Femur (tissue), 1 donor: ENCODE results near the gene ANKRD18A.
"Not testable (repeated sequence)": the region's sequence is repeated elsewhere in the genome, so short reads cannot be mapped to it uniquely, and the experiment has no call there.

Experiments used
- DNase-seq: peaks from one replicate; pipeline ENCODE4 v3.0.0-alpha.2; 2017

The ANKRD18A gene

GRCh38 chr9:38622951-38623350 lies 2.6 kb upstream of the ANKRD18A start:
- DNase-seq, result no peak

- peak; percentile 22 for DNase-seq
Measured at GRCh38 chr9:38622288-38622674, 1.9 kb upstream of the ANKRD18A start.

GRCh38 chr9:38621434-38622287 lies 1.3 kb upstream of the ANKRD18A start:
- DNase-seq, result peak; percentile 21

DNA sequence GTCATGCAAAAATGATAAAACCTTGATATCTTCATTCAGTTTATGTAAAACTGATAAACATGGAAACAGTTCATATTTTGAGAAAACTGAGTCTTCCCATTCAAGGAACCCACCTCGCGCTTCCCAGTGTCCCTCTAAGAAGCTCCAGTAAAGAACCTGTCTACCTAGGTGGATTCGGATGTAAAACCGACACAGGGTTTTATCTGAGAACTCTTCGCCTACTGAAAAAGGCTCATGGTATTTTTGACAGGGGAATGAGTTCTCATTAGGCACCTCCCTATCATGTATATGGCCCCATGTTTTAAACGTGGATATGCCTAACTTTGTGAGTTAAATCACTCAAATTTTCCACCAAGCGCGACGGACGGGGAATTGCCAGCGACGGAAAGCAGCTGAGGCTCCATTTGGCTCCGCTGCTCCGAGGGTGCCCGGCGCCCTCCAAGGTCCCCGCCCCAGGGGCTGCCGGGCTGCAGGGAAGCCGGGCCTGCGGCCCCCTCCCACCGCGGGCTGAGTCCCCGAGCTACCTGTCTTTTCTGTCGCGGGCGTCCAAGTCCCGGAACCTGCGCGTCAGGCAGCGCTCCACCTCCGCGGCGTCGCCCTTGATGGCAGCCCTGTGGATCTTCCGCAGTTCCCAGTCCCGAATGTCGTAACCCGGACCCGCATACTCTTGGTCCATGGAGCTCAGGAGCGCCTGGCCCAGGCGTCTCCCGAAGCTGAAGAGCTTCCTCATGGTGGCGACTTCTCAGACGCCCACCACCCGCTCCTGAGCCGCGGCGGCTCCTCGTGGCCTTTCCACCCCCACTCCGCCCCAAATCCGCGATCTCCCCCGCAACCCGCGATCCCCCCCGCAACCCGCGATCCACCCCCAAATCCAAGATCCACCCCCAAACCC lies 594 bp downstream of the ANKRD18A start:
- no peak for DNase-seq

DNA sequence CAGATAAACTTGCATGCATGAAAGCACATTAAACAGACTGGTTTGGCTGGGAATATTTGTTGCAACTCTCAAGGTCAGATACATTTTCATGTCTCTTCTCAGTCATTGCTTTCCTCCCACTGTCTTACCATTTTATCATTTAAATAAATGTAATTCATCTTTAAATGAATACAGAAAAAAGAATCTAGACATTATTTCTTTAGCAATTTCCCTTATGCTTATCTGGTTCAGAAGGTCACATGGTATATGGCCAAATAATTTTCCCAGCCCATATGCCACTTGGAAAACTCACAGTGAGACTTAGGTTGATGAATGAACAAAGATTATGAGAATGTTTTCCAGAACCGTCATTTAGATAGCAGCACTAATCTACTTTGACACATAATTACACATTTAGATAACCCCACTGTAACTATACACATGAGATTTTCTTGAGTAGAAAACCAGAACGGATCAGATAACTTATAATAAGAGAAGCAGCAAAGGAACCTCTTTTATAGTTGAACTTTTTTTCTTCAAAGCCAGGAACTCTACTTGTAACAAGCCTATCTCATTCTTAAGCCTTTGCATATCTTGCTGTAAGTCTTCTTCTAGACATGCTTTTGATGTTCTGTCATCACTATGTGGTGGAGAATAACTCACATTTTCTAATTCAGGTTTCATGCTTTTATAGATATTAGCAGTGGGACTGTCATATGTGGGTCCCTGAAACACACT lies 22.2 kb downstream of the ANKRD18A start:
- DNase-seq, result not testable (repeated sequence)

- DNase-seq, result not testable (repeated sequence)
Measured at GRCh38 chr9:38595117-38595516, 25.3 kb downstream of the ANKRD18A start.

GRCh38 chr9:38591346-38592063 lies 28.9 kb downstream of the ANKRD18A start:
- DNase-seq, result peak; percentile 51

- not testable (repeated sequence) for DNase-seq
Measured at GRCh38 chr9:38583765-38584164, 36.6 kb downstream of the ANKRD18A start.

DNA sequence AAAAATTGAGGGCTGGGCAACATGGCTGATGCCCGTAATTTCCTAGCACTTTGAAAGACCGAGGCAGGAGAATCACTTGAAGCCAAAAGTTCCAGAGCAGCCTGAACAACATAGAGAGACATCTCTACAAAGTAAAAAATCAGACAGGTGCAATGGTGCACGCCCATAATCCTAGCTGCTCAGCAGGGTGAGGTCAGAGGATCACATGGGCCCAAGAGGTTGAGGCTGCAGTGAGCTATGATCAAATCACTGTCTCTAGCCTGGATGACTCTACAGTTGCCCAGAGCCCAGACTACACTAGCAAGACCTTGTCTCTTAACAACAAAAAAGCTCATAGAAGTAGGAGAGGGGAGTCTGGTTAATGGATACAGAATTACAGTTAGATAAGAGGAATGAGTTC lies 40.3 kb downstream of the ANKRD18A start:
- not testable (repeated sequence) for DNase-seq

- DNase-seq, result not testable (repeated sequence)
Measured at GRCh38 chr9:38576181-38576580, 44.2 kb downstream of the ANKRD18A start.

DNA sequence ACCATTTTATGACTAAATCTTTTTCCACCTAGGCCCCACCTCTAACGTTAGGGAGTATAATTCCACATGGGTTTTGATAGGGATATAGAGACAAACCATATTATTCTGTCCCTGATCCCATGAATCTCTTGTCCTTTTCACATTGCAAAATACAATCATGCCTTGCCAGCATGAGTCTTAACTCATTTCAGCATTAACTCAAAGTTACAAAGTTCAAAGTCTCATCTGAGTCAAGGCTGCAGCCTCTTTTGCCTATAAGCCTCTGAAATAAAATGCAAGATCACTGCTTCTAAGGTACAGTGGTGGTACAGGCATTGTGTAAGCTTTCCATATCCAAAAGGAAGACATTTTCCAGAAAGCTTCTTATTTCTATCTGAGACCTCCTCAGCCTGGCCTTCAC lies 54.3 kb downstream of the ANKRD18A start:
- not testable (repeated sequence) for DNase-seq

- not testable (repeated sequence) for DNase-seq
Measured at GRCh38 chr9:38565178-38565577, 55.2 kb downstream of the ANKRD18A start.

GRCh38 chr9:38563911-38564310 lies 56.5 kb downstream of the ANKRD18A start:
- DNase-seq, result not testable (repeated sequence)

DNA sequence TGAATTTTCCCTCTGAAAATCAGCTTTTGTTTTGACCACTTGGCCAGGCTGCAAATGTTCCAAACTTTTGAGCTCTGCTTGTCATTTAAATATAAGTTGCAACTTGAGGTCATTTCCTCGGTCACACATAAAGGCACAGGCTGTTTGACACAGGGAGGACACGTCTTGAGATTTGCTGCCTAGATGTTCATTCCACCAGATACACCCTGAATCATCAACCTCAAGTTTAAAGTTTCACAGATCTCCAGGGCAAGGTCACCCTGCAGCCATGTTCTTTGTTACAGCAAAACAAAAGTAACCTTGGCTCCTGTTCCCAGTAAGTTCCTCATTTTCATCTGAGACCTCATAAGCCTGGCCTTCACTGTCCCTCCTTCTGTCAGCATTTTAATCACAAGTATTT lies 59.3 kb downstream of the ANKRD18A start:
- DNase-seq, result not testable (repeated sequence)

DNA sequence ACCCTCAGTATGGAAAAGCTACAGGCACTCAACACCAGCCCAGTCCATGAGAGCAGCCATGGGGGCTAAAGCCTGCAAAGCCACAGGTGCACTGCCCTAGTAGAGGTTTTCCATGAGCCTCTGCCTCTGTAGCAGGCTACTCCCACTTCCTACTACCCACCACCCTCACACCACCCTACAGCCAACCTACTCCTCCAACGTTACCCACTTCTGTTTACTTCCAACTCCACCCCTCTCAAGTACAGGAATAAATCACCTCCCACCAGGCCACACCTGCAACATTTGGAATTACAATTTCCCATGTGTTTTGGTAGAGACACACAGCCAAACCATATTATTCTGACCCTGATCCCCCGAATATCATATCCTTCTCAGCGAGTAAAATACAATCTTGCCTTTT lies 61.2 kb downstream of the ANKRD18A start:
- DNase-seq, result not testable (repeated sequence)

- not testable (repeated sequence) for DNase-seq
Measured at GRCh38 chr9:38557746-38558145, 62.6 kb downstream of the ANKRD18A start.

GRCh38 chr9:38554966-38555365 lies 65.4 kb downstream of the ANKRD18A start:
- DNase-seq, result not testable (repeated sequence)

DNA sequence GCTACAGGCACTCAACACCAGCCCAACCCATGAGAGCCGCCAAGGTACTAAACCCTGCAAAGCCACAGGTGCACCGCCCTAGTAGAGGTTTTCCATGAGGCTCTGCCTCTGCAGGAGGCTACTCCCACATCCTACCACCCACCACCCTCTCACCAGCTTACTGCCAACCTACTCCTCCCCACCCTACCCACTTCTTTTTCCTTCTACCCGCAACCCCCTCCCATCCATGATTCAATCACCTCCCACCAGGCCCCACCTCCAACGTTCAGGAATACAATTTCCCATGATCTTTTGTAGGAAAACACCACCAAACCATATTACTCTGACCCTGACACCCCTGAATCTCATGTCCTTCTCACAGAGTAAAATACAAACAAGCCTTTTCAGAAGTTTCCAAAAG lies 67.4 kb downstream of the ANKRD18A start:
- DNase-seq, result not testable (repeated sequence)

GRCh38 chr9:38546497-38547163 lies 73.8 kb downstream of the ANKRD18A start:
- not testable (repeated sequence) for DNase-seq

- DNase-seq, result not testable (repeated sequence)
Measured at GRCh38 chr9:38540535-38540934, 79.9 kb downstream of the ANKRD18A start.

DNA sequence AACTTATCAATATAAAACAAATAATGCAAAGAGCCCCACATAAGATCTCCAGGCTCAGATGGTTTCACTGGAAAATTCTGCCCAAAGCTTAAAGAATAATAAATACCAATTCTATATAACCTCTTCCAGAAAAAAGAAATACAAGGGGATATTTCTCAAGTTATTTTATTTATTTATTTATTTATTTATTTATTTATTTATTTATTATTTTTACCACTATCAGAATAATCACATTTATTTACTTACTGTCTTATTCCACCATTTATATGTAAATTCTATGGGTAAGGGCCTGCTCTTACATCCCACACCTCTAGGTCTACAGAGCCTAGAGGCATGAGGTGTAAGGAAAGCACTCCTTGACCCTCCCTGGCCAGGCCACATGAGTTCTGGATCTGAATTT lies 91.1 kb downstream of the ANKRD18A start:
- no peak for DNase-seq

- DNase-seq, result no peak
Measured at GRCh38 chr9:38527503-38527902, 92.9 kb downstream of the ANKRD18A start.
